Neuronal stem cell (in vitro differentiated cells): ENCODE measurements around the gene HDAC4.

ENCODE experiments used
- DNase-seq: peaks from one replicate; pipeline ENCODE4 v3.0.0-alpha.2; 2013; ENCODE audit warnings: low spot score
- H2AFZ ChIP-seq: one replicate; pipeline ENCODE4 v1.6.1; 2013; ENCODE audit warnings: mild to moderate bottlenecking, low read length, inconsistent platforms
- H2AK5ac ChIP-seq: 2 replicates; pipeline ENCODE4 v1.6.1; 2013; ENCODE audit warnings: low read depth, mild to moderate bottlenecking, inconsistent platforms, low read length, moderate library complexity, mixed read lengths
- H2BK120ac ChIP-seq: 2 replicates; pipeline ENCODE4 v1.6.1; 2013; ENCODE audit warnings: low read depth, mild to moderate bottlenecking, inconsistent platforms, low read length, moderate library complexity, mixed read lengths
- H2BK12ac ChIP-seq: one replicate; pipeline ENCODE4 v1.6.1; 2013; ENCODE audit warnings: low read length, inconsistent platforms
- H2BK15ac ChIP-seq: 2 replicates; pipeline ENCODE4 v1.6.1; 2013; ENCODE audit warnings: mild to moderate bottlenecking, low read length, inconsistent platforms, mixed read lengths
- H2BK5ac ChIP-seq: one replicate; pipeline ENCODE4 v1.6.1; 2013; ENCODE audit warnings: inconsistent platforms, mild to moderate bottlenecking, low read length, moderate library complexity
- H3K14ac ChIP-seq: one replicate; pipeline ENCODE4 v1.6.1; 2013; ENCODE audit warnings: low read length, inconsistent platforms
- H3K18ac ChIP-seq: 2 replicates; pipeline ENCODE4 v1.6.1; 2013; ENCODE audit warnings: low read length, inconsistent platforms
- H3K23ac ChIP-seq: 2 replicates; pipeline ENCODE4 v1.6.1; 2013; ENCODE audit warnings: low read depth, mild to moderate bottlenecking, mixed read lengths, low read length, inconsistent platforms; ENCODE audit not compliant: poor library complexity
- H3K27ac ChIP-seq: replicated peaks from 3 replicates; pipeline ENCODE4 v1.5.1; 2013; ENCODE audit warnings: low read length, inconsistent platforms
- H3K27me3 ChIP-seq, 3 experiments: 2 replicates each; pipeline ENCODE4 v1.6.1; 2013; ENCODE audit warnings: low read length in 3 of 3, mild to moderate bottlenecking in 2 of 3, inconsistent platforms in 1 of 3, low read depth in 1 of 3, mixed read lengths in 1 of 3, moderate library complexity in 1 of 3; ENCODE audit not compliant: control insufficient read depth in 3 of 3, insufficient read depth in 3 of 3
- H3K36me3 ChIP-seq, 2 donors: replicated peaks in 1 of 2; 2 replicates each; pipeline ENCODE4 v1.6.1; 2013; ENCODE audit warnings: low read length in 2 of 2; ENCODE audit not compliant: control insufficient read depth in 2 of 2, insufficient read depth in 2 of 2
- H3K4ac ChIP-seq: 2 replicates; pipeline ENCODE4 v1.6.1; 2013; ENCODE audit warnings: inconsistent platforms, mild to moderate bottlenecking, low read length, moderate library complexity
- H3K4me1 ChIP-seq, 2 donors: 1 replicate in 1 of 2; 2 replicates in 1 of 2; pipeline ENCODE4 v1.6.1; 2013; ENCODE audit warnings: low read length in 2 of 2, low read depth in 1 of 2; ENCODE audit not compliant: control insufficient read depth in 2 of 2, insufficient read depth in 1 of 2
- H3K4me2 ChIP-seq: one replicate; pipeline ENCODE4 v1.6.1; 2013; ENCODE audit warnings: mild to moderate bottlenecking, low read length, inconsistent platforms; ENCODE audit not compliant: insufficient read depth, poor library complexity, severe bottlenecking
- H3K4me3 ChIP-seq, 2 donors: 2 replicates each; pipeline ENCODE4 v1.5.1; 2013; ENCODE audit warnings: low read length in 2 of 2, mild to moderate bottlenecking in 2 of 2, inconsistent platforms in 1 of 2, moderate library complexity in 1 of 2
- H3K79me1 ChIP-seq: one replicate; pipeline ENCODE4 v1.6.1; 2013; ENCODE audit warnings: low read depth, mild to moderate bottlenecking, inconsistent platforms, low read length, moderate library complexity
- H3K9ac ChIP-seq: one replicate; pipeline ENCODE4 v1.6.1; 2013; ENCODE audit warnings: mild to moderate bottlenecking, low read depth, low read length, inconsistent platforms; ENCODE audit not compliant: poor library complexity
- H3K9me3 ChIP-seq, 2 donors: replicated peaks in 1 of 2; 2 replicates each; pipeline versions ENCODE3 to v1.6.1; 2013; ENCODE audit warnings: low read length in 2 of 2, mild to moderate bottlenecking in 2 of 2, inconsistent platforms in 1 of 2, low read depth in 1 of 2, mixed read lengths in 1 of 2, moderate library complexity in 1 of 2; ENCODE audit not compliant: control insufficient read depth in 2 of 2, insufficient read depth in 1 of 2
- H4K8ac ChIP-seq: one replicate; pipeline ENCODE4 v1.6.1; 2013; ENCODE audit warnings: low read depth, mild to moderate bottlenecking, inconsistent platforms, low read length, moderate library complexity
- H4K91ac ChIP-seq: one replicate; pipeline ENCODE4 v1.6.1; 2013; ENCODE audit warnings: low read length, low read depth, mild to moderate bottlenecking, inconsistent platforms; ENCODE audit not compliant: poor library complexity
- WGBS, 2 donors: extraction: QIAGEN DNeasy Blood & Tissue Kit; methylation state at CpG; one replicate each; pipeline ENCODE4 v1.1.7; 2013; ENCODE audit warnings: missing lambda C conversion rate in 2 of 2, mixed read lengths in 1 of 2; ENCODE audit not compliant: insufficient read length in 2 of 2, insufficient replicate concordance in 1 of 2; ENCODE audit errors: extremely low coverage in 2 of 2; 5-methylcytosine and 5-hydroxymethylcytosine counted together

Gene HDAC4

GRCh38 chr2:239385096-239386000 is 15.5 kb downstream of the HDAC4 start:
- no peak overlapping the region for H2AK5ac ChIP-seq
- no peak overlapping the region for H2BK120ac ChIP-seq
- WGBS, 2 donors, result no CpG with 5 or more reads among the region's 26 CpGs
- no peak overlapping the region for H3K4me2 ChIP-seq
- H2BK5ac ChIP-seq, result no peak overlapping the region
- H2BK15ac ChIP-seq, result no peak overlapping the region
- no peak overlapping the region for H3K27ac ChIP-seq
- peaks cover 25% of the 10 kb centered on the region for H3K79me1 ChIP-seq
- peaks cover 0 to 9% of the 10 kb centered on the region in 2 donors for H3K4me1 ChIP-seq
- peaks cover 1 to 19% of the 10 kb centered on the region in 2 donors for H3K9me3 ChIP-seq
- peak overlapping the region; percentile 3 for H3K9ac ChIP-seq
- H2AFZ ChIP-seq, result no peak overlapping the region
- no peak overlapping the region for H3K14ac ChIP-seq
- no peak overlapping the region for H3K4me3 ChIP-seq
- peaks cover 7 to 28% of the 10 kb centered on the region in 2 donors for H3K36me3 ChIP-seq
- H3K4ac ChIP-seq, result peak overlapping the region; percentile 44
- no peak for DNase-seq
- peak overlapping the region; percentile 49 for H3K23ac ChIP-seq
- no peak overlapping the region for H4K91ac ChIP-seq
- H3K27me3 ChIP-seq, result no peaks in the 10 kb centered on the region
- H3K18ac ChIP-seq, result peak overlapping the region; percentile 61
- H2BK12ac ChIP-seq, result no peak overlapping the region
- H4K8ac ChIP-seq, result no peak overlapping the region

- H4K8ac ChIP-seq, result no peak overlapping the region
- H3K23ac ChIP-seq, result no peak overlapping the region
- H2AFZ ChIP-seq, result no peak overlapping the region
- no peaks in the 10 kb centered on the region for H3K27me3 ChIP-seq
- H3K9ac ChIP-seq, result no peak overlapping the region
- H3K27ac ChIP-seq, result no peak overlapping the region
- H2BK12ac ChIP-seq, result no peak overlapping the region
- H3K79me1 ChIP-seq, result peaks cover 29% of the 10 kb centered on the region
- peak overlapping the region; percentile 87 for H3K14ac ChIP-seq
- no peak overlapping the region for H4K91ac ChIP-seq
- no peak overlapping the region for H3K4ac ChIP-seq
- no peak overlapping the region for H3K4me3 ChIP-seq
- H3K9me3 ChIP-seq, result peaks cover 1 to 9% of the 10 kb centered on the region in 2 donors
- H2BK5ac ChIP-seq, result no peak overlapping the region
- peak overlapping the region; percentile 71 for H3K18ac ChIP-seq
- no peak overlapping the region for H3K4me2 ChIP-seq
- no peak overlapping the region for H2BK15ac ChIP-seq
- peaks cover 6 to 24% of the 10 kb centered on the region in 2 donors for H3K36me3 ChIP-seq
- H2AK5ac ChIP-seq, result peak overlapping the region; percentile 60
- WGBS, 2 donors, result no CpG with 5 or more reads among the region's 17 CpGs
- DNase-seq, result no peak
- H2BK120ac ChIP-seq, result no peak overlapping the region
- peaks cover 0 to 9% of the 10 kb centered on the region in 2 donors for H3K4me1 ChIP-seq
Measured at GRCh38 chr2:239383759-239384156, 17.1 kb downstream of the HDAC4 start.

GRCh38 chr2:239383036-239383758 is 17.6 kb downstream of the HDAC4 start:
- H3K79me1 ChIP-seq, result peaks cover 28% of the 10 kb centered on the region
- DNase-seq, result no peak
- no CpG with 5 or more reads among the region's 24 CpGs for whole genome bisulfite sequencing, 2 donors

GRCh38 chr2:239382384-239382880 is 18.4 kb downstream of the HDAC4 start:
- Histone ChIP-seq H3K4me2 (no peak overlapping the region), H4K8ac (no peak overlapping the region), H2AK5ac (no peak overlapping the region), H4K91ac (no peak overlapping the region), H3K23ac (no peak overlapping the region), H3K4me1 (peaks cover 0 to 9% of the 10 kb centered on the region in 2 donors), H3K4ac (no peak overlapping the region), H2BK12ac (no peak overlapping the region), H3K27ac (no peak overlapping the region), H2BK15ac (no peak overlapping the region), H3K9me3 (peaks cover 1 to 9% of the 10 kb centered on the region in 2 donors), H3K18ac (no peak overlapping the region), H3K27me3 (no peaks in the 10 kb centered on the region), H3K9ac (no peak overlapping the region), H3K14ac (no peak overlapping the region), H2BK5ac (no peak overlapping the region), H3K36me3 (peaks cover 7 to 27% of the 10 kb centered on the region in 2 donors), H3K79me1 (peaks cover 30% of the 10 kb centered on the region), H2AFZ (no peak overlapping the region), H3K4me3 (no peak overlapping the region), H2BK120ac (no peak overlapping the region)
- no CpG with 5 or more reads among the region's 6 CpGs for WGBS, 2 donors
- no peak for DNase-seq

More at GRCh38 chr2:239383036-239383758, 17.6 kb downstream of the HDAC4 start:
- no peak overlapping the region for H4K91ac ChIP-seq
- no peak overlapping the region for H3K23ac ChIP-seq
- H3K4me2 ChIP-seq, result no peak overlapping the region
- no peak overlapping the region for H3K27ac ChIP-seq
- H3K36me3 ChIP-seq, result peaks cover 6 to 25% of the 10 kb centered on the region in 2 donors
- no peaks in the 10 kb centered on the region for H3K27me3 ChIP-seq
- peaks cover 0 to 9% of the 10 kb centered on the region in 2 donors for H3K4me1 ChIP-seq
- no peak overlapping the region for H2BK120ac ChIP-seq
- H4K8ac ChIP-seq, result no peak overlapping the region
- no peak overlapping the region for H3K9ac ChIP-seq
- no peak overlapping the region for H2AK5ac ChIP-seq
- H2AFZ ChIP-seq, result no peak overlapping the region
- H3K4me3 ChIP-seq, result no peak overlapping the region
- H2BK15ac ChIP-seq, result no peak overlapping the region
- H2BK12ac ChIP-seq, result no peak overlapping the region
- no peak overlapping the region for H2BK5ac ChIP-seq
- H3K9me3 ChIP-seq, result peaks cover 1 to 9% of the 10 kb centered on the region in 2 donors
- no peak overlapping the region for H3K14ac ChIP-seq
- H3K4ac ChIP-seq, result no peak overlapping the region
- H3K18ac ChIP-seq, result peak overlapping the region; percentile 70
